CD4-positive, alpha-beta T cell treated with Interleukin-2 at 100 ng/mL for 4 hours (primary cell): ENCODE measurements around the gene SCG5.

ENCODE experiments used
- DNase-seq: peaks from one replicate; pipeline ENCODE4 v3.0.0-alpha.2; 2020; ENCODE audit warnings: low spot score

SCG5 gene

GRCh38 chr15:32691689-32692038, 50.2 kb downstream of the SCG5 start:
- no peak for DNase-seq

- no peak for DNase-seq
Measured at GRCh38 chr15:32692286-32692685, 50.8 kb downstream of the SCG5 start.

GRCh38 chr15:32694222-32694983, 52.9 kb downstream of the SCG5 start:
- DNase-seq = no peak

GRCh38 chr15:32698773-32699390, 57.4 kb downstream of the SCG5 start:
- DNase-seq = no peak

GRCh38 chr15:32700501-32701150, 59.1 kb downstream of the SCG5 start:
- DNase-seq = no peak

- DNase-seq = no peak
Measured at GRCh38 chr15:32701863-32702262, 60.4 kb downstream of the SCG5 start.

GRCh38 chr15:32704395-32704981, 63.0 kb downstream of the SCG5 start:
- DNase-seq = no peak

- DNase-seq = no peak
Measured at GRCh38 chr15:32705446-32705845, 63.9 kb downstream of the SCG5 start.

GRCh38 chr15:32706704-32707103, 65.2 kb downstream of the SCG5 start:
- DNase-seq = no peak

GRCh38 chr15:32707436-32707835, 65.9 kb downstream of the SCG5 start:
- DNase-seq = no peak

- DNase-seq = no peak
Measured at GRCh38 chr15:32709295-32710033, 68.0 kb downstream of the SCG5 start.

- no peak for DNase-seq
Measured at GRCh38 chr15:32715276-32715675, 73.8 kb downstream of the SCG5 start.

- DNase-seq = no peak
Measured at GRCh38 chr15:32716216-32716914, 74.9 kb downstream of the SCG5 start.

GRCh38 chr15:32716915-32717425, 75.5 kb downstream of the SCG5 start:
- no peak for DNase-seq

- no peak for DNase-seq
Measured at GRCh38 chr15:32717426-32718226, 76.1 kb downstream of the SCG5 start, which contains the start of gene GREM1. TSS of gene GREM1 (plus strand) at chr15:32718004. CDS start at chr15:32730691, 12,687 bp downstream.

GRCh38 chr15:32718227-32718820, 76.8 kb downstream of the SCG5 start:
- no peak for DNase-seq

GRCh38 chr15:32718821-32719716, 77.6 kb downstream of the SCG5 start:
- no peak for DNase-seq

GRCh38 chr15:32721596-32721995, 80.1 kb downstream of the SCG5 start:
- no peak for DNase-seq

- no peak for DNase-seq
Measured at GRCh38 chr15:32722136-32722535, 80.6 kb downstream of the SCG5 start.
